HL-60 (cell line): ENCODE data around the gene SNTG2.

Experiments used
- CTCF ChIP-seq: IDR thresholded peaks from one replicate; pipeline ENCODE4 v1.5.1; 2011; ENCODE audit warnings: low read length, control low read depth, inconsistent platforms; ENCODE audit not compliant: insufficient read depth
- GABPA ChIP-seq: IDR thresholded peaks from 2 replicates; pipeline ENCODE4 v1.6.1; 2012; ENCODE audit warnings: low read depth
- POLR2AphosphoS5 ChIP-seq: IDR thresholded peaks from 2 replicates; pipeline ENCODE4 v1.6.1; 2012; ENCODE audit warnings: low read depth

- no peak for TF ChIP-seq CTCF
- no peak for TF ChIP-seq POLR2AphosphoS5
- TF ChIP-seq GABPA: no peak
Observed at GRCh38 chr2:1039549-1039948, 88.9 kb downstream of the SNTG2 start.
